Umbilical cord (tissue), 1 donor: ENCODE measurements around the gene IGFBP7. TPM values are rescaled to one million over a fixed set of nuclear protein-coding genes. Genes with fewer than 3 reads are reported as not detected.

ENCODE experiments used
- total RNA-seq: library from RNA; depleted of rRNA; stranded (reverse); fragments of >200 nt; gene quantifications from one replicate; pipeline ENCODE4 v1.2.3, GENCODE V29; 2014; ENCODE audit warnings: low replicate concordance; ENCODE audit not compliant: insufficient read depth

The IGFBP7 gene
- total RNA-seq, 1 donor from 2014 or later: 999 TPM

Other genes starting within 250 kb of the IGFBP7 start
- 32.0 TPM for gene REST, start 202.5 kb downstream of the IGFBP7 start, total RNA-seq
- 16.4 TPM for gene NOA1, start 132.8 kb downstream of the IGFBP7 start, total RNA-seq
- gene POLR2B, start 131.5 kb downstream of the IGFBP7 start, total RNA-seq: 108 TPM